ENCODE measurements around the gene GPR171. TPM values are rescaled to one million over a fixed set of nuclear protein-coding genes. Genes with fewer than 3 reads are reported as not detected.

Gene GPR171
- total RNA-seq, 1 experiment from 2014 or later: not detected

- Histone ChIP-seq H3K9me2 (replicated peaks; ENCODE audit: low read length) (no peaks in the 10 kb centered on the region), H3K9me3 (ENCODE audit: low read length) (no peaks in the 10 kb centered on the region), H3K4me1 (ENCODE audit: insufficient read depth, low read length) (peaks cover 31% of the 10 kb centered on the region), H3F3A (ENCODE audit: low read length, unreplicated experiment) (no peaks in the 10 kb centered on the region), H3K27me3 (ENCODE audit: low read length) (no peaks in the 10 kb centered on the region), H3K79me2 (ENCODE audit: low read length) (no peaks in the 10 kb centered on the region), H3K27ac (ENCODE audit: low read length) (peak overlapping the region; percentile 20), H3K4me3 (ENCODE audit: low read length) (no peak overlapping the region), H3K4me2 (ENCODE audit: low read length) (peak overlapping the region; percentile 60), H2AFZ (ENCODE audit: low read length) (0 out of 2 replicates have a peak overlapping the region, but pooled peaks have one; percentile 15), H3K36me3 (ENCODE audit: low read depth, low read length) (no peaks in the 10 kb centered on the region), H3K9ac (ENCODE audit: low read length) (no peak overlapping the region), H4K20me1 (ENCODE audit: low read length) (no peaks in the 10 kb centered on the region)
- intact Hi-C loops (cut with micrococcal nuclease): loop anchor here (5.0 to 10.0 kb wide), 2 partner anchors 204 to 686 kb away; no protein-coding TSS in a partner anchor
- no TSS peak for BruUV-seq (replicated peaks)
- CTCF ChIA-PET: interaction anchor here (1.3 to 1.4 kb wide), 2 partner anchors 10 to 61 kb away, joined by 4 to 7 read pairs; no protein-coding TSS in a partner anchor
- DNase-seq (no peak), ATAC-seq (no peak)
- TF ChIP-seq EZH2phosphoT487 (IDR thresholded peaks at IDR 0.05; ENCODE audit: borderline replicate concordance, low read length) (no peak), EZH2 (IDR thresholded peaks at IDR 0.05; ENCODE audit: low read length, unreplicated experiment) (no peak), CTCF (conservative IDR thresholded peaks at IDR 0.05; ENCODE audit: low read depth, low read length) (no peak)
- POLR2A ChIA-PET (ENCODE audit: unreplicated experiment): no interaction called here
These were observed 25.6 kb upstream of the GPR171 start for GRCh38 chr3:151228666-151229040.

- DNase-seq (peak; percentile 81), ATAC-seq (peak; percentile 82)
- Histone ChIP-seq H4K20me1 (ENCODE audit: low read length) (no peaks in the 10 kb centered on the region), H3K27ac (ENCODE audit: low read length) (peak overlapping the region; percentile 63), H3K4me2 (ENCODE audit: low read length) (peak overlapping the region; percentile 60), H3K4me1 (ENCODE audit: insufficient read depth, low read length) (peaks cover 31% of the 10 kb centered on the region), H3K9me3 (ENCODE audit: low read length) (no peaks in the 10 kb centered on the region), H3F3A (ENCODE audit: low read length, unreplicated experiment) (no peaks in the 10 kb centered on the region), H3K79me2 (ENCODE audit: low read length) (no peaks in the 10 kb centered on the region), H2AFZ (ENCODE audit: low read length) (peak overlapping the region; percentile 45), H3K9ac (ENCODE audit: low read length) (peak overlapping the region; percentile 31; the same call in 1 of the 2 replicates), H3K9me2 (replicated peaks; ENCODE audit: low read length) (no peaks in the 10 kb centered on the region), H3K27me3 (ENCODE audit: low read length) (no peaks in the 10 kb centered on the region), H3K4me3 (ENCODE audit: low read length) (no peak overlapping the region), H3K36me3 (ENCODE audit: low read depth, low read length) (no peaks in the 10 kb centered on the region)
- ChIA-PET POLR2A (ENCODE audit: unreplicated experiment) (no interaction called here), CTCF (interaction anchor here (0.6 to 1.4 kb wide), 4 partner anchors 9 to 211 kb away, joined by 3 to 7 read pairs (median 4); no protein-coding TSS in a partner anchor)
- no TSS peak for BruUV-seq (replicated peaks)
- intact Hi-C loops (cut with micrococcal nuclease): loop anchor here (1.0 to 10.0 kb wide), 5 partner anchors 55 to 687 kb away; no protein-coding TSS in a partner anchor
- TF ChIP-seq EZH2phosphoT487 (IDR thresholded peaks at IDR 0.05; ENCODE audit: borderline replicate concordance, low read length) (no peak), EZH2 (IDR thresholded peaks at IDR 0.05; ENCODE audit: low read length, unreplicated experiment) (no peak), CTCF (conservative IDR thresholded peaks at IDR 0.05; ENCODE audit: low read depth, low read length) (peak; percentile 97)
These were observed 25.0 kb upstream of the GPR171 start for GRCh38 chr3:151227807-151228665.
